PC-9 (cell line): ENCODE results near the gene NET1. TPM values are rescaled to one million over a fixed set of nuclear protein-coding genes. Genes with fewer than 3 reads are reported as not detected.

Source experiments
- BruUV-seq: library from RNA; stranded (reverse); fragments of 400-500 nt; replicated peaks from 2 replicates; lab custom pipeline; 2021; lab: Mats Ljungman, UMichigan
- CTCF ChIA-PET: fragments of 300-600 bp; sonication (Branson Sonifier 250); formaldehyde crosslinking; loops from one replicate; lab custom pipeline; 2022; ENCODE audit warnings: antibody characterized with exemption; lab: Charles Lee
- POLR2A ChIA-PET: fragments of 300-600 bp; sonication (Branson Sonifier 250); formaldehyde crosslinking; loops from one replicate; lab custom pipeline; 2022; ENCODE audit warnings: antibody characterized with exemption; ENCODE audit not compliant: unreplicated experiment; lab: Charles Lee
- DNase-seq, 2 experiments: peaks; one replicate each; pipeline versions ENCODE4 v3.0.0 to v3.0.0-alpha.2; 2015 to 2022; ENCODE audit warnings: mixed read lengths in 1 of 2
- H2AFZ ChIP-seq: fragments of 200-600 bp; sonication (generic); 2 replicates; pipeline ENCODE4 v1.8.1; 2017; ENCODE audit warnings: antibody characterized with exemption
- H3F3A ChIP-seq: fragments of 200-600 bp; sonication (generic); 2 replicates; pipeline ENCODE4 v1.8.1; 2017; ENCODE audit warnings: antibody characterized with exemption, mild to moderate bottlenecking, low read depth; ENCODE audit not compliant: insufficient read depth
- H3K27ac ChIP-seq: fragments of 200-600 bp; sonication (generic); 2 replicates; pipeline ENCODE4 v1.6.1; 2016; ENCODE audit warnings: mixed run types
- H3K27me3 ChIP-seq: fragments of 200-600 bp; sonication (generic); 2 replicates; pipeline ENCODE4 v1.6.1; 2016; ENCODE audit warnings: low read depth, mixed run types; ENCODE audit not compliant: insufficient read depth
- H3K36me3 ChIP-seq: fragments of 200-600 bp; sonication (generic); 2 replicates; pipeline ENCODE4 v1.6.1; 2016; ENCODE audit warnings: low read depth, mixed run types
- H3K4me1 ChIP-seq: fragments of 200-600 bp; sonication (generic); replicated peaks from 2 replicates; pipeline ENCODE4 v1.6.1; 2016; ENCODE audit warnings: mixed run types; ENCODE audit not compliant: insufficient read depth
- H3K4me2 ChIP-seq: fragments of 200-600 bp; sonication (generic); 2 replicates; pipeline ENCODE4 v1.6.1; 2017; ENCODE audit warnings: mixed run types
- H3K4me3 ChIP-seq: fragments of 200-600 bp; sonication (generic); 2 replicates; pipeline ENCODE4 v1.6.1; 2016; ENCODE audit warnings: mixed run types
- H3K79me2 ChIP-seq: fragments of 200-600 bp; sonication (generic); 2 replicates; pipeline ENCODE4 v1.6.1; 2017; ENCODE audit warnings: low read depth, mixed run types
- H3K9me2 ChIP-seq: fragments of 200-600 bp; sonication (generic); 2 replicates; pipeline ENCODE4 v1.8.1; 2017; ENCODE audit warnings: mild to moderate bottlenecking; ENCODE audit not compliant: insufficient read depth
- H3K9me3 ChIP-seq: fragments of 200-600 bp; sonication (generic); 2 replicates; pipeline ENCODE4 v1.8.1; 2016; ENCODE audit warnings: low read depth; ENCODE audit not compliant: insufficient read depth
- H4K20me1 ChIP-seq: fragments of 200-600 bp; sonication (generic); 2 replicates; pipeline ENCODE4 v1.8.1; 2017; ENCODE audit not compliant: insufficient read depth
- EZH2 ChIP-seq: fragments of 200-600 bp; sonication (generic); IDR thresholded peaks from 2 replicates; pipeline ENCODE4 v1.8.0; 2017; ENCODE audit warnings: antibody characterized with exemption, low read depth
- intact Hi-C: fragments of 100-400 bp; cut with micrococcal nuclease; formaldehyde crosslinking; loops from one replicate; pipeline ENCODE4 v1.10.0; 2022; ENCODE audit not compliant: unreplicated experiment
- total RNA-seq: library from RNA; stranded (reverse); gene quantifications from 2 replicates; pipeline ENCODE4 v1.2.3, GENCODE V29; 2021
- TF ChIP-seq, protein P1 (sequence below): fragments of 200-600 bp; sonication (generic); conservative IDR thresholded peaks from 2 replicates; pipeline ENCODE4 v1.6.1; 2017; ENCODE audit warnings: mixed run types, antibody characterized with exemption, mild to moderate bottlenecking, moderate library complexity

Gene NET1
- total RNA-seq, 1 experiment from 2014 or later, result 150 TPM

DNA sequence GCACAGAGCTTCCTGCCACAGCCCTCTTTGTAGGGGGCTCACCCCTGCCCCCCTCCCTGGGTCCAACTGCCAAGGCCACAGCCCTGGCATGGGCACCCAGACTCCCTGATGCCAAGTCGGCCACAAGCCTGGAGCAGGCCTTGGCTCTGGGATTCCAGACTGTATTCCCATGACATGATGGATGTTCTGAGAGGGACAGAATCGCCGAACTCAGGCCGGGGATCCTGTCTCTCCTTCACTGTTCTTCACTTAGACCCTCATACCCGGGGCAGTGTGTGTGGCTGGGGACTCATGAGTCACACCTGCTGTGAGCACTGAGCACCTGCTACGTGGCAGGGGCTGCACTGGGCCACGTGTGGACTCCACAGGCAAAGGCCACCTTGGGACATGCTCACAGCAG lies 79.1 kb downstream of the NET1 start:
- POLR2A ChIA-PET, result no interaction called here
- intact Hi-C loops, result no loop called here
- TF ChIP-seq, protein P1, sequence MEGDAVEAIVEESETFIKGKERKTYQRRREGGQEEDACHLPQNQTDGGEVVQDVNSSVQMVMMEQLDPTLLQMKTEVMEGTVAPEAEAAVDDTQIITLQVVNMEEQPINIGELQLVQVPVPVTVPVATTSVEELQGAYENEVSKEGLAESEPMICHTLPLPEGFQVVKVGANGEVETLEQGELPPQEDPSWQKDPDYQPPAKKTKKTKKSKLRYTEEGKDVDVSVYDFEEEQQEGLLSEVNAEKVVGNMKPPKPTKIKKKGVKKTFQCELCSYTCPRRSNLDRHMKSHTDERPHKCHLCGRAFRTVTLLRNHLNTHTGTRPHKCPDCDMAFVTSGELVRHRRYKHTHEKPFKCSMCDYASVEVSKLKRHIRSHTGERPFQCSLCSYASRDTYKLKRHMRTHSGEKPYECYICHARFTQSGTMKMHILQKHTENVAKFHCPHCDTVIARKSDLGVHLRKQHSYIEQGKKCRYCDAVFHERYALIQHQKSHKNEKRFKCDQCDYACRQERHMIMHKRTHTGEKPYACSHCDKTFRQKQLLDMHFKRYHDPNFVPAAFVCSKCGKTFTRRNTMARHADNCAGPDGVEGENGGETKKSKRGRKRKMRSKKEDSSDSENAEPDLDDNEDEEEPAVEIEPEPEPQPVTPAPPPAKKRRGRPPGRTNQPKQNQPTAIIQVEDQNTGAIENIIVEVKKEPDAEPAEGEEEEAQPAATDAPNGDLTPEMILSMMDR, result no peak
- no peak for TF ChIP-seq EZH2

DNA sequence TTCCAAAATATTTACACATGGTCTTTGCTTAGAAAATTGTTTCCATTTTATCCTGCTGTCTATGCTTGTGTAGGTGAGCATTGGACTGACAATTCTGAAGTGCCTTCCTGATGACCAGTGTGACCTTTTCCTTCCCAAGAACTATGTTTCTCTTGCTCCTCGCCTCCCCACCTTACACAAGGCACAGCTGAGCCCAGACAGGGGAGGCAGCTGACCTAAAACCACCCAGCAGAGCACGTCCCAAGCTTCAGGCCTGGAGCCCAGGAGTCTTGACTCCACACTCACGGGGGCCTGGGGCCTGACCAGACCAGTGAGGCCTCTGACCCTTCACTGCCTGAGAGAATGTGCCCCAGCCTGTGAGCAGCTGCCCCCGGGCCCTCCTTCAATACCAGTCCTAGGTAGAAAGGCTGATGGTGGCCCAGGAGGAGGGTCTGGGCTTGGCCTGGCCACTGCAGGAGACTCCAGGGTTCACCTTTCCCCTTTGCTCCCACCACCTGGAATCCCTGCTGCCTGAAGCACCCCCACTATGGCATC lies 80.0 kb downstream of the NET1 start:
- H3F3A ChIP-seq, result peaks cover 30% of the 10 kb centered on the region
- H2AFZ ChIP-seq, result no peak overlapping the region
- CTCF ChIA-PET, result no interaction called here
- no peaks in the 10 kb centered on the region; the same call in 1 of the 2 replicates for H3K79me2 ChIP-seq
- DNase-seq, result no peak
- intact Hi-C loops, result no loop called here
- H3K4me2 ChIP-seq, result peak overlapping the region; percentile 63; the same call in 1 of the 2 replicates
- H4K20me1 ChIP-seq, result no peaks in the 10 kb centered on the region
- TF ChIP-seq EZH2, result no peak
- TF ChIP-seq, protein P1, result no peak
- H3K4me3 ChIP-seq, result no peak overlapping the region
- H3K9me2 ChIP-seq, result no peaks in the 10 kb centered on the region
- POLR2A ChIA-PET, result no interaction called here
- no peak overlapping the region for H3K27ac ChIP-seq
- no peaks in the 10 kb centered on the region for H3K27me3 ChIP-seq
- H3K9me3 ChIP-seq, result no peaks in the 10 kb centered on the region
- no TSS peak for BruUV-seq
- peaks cover 75% of the 10 kb centered on the region for H3K4me1 ChIP-seq
- no peaks in the 10 kb centered on the region for H3K36me3 ChIP-seq

More for the DNA sequence above, 79.1 kb downstream of the NET1 start:
- DNase-seq, result no peak
- Histone ChIP-seq H3K79me2 (no peaks in the 10 kb centered on the region; the same call in 1 of the 2 replicates), H3K4me1 (peaks cover 66% of the 10 kb centered on the region), H2AFZ (no peak overlapping the region), H3K9me2 (no peaks in the 10 kb centered on the region), H3K9me3 (no peaks in the 10 kb centered on the region), H3K4me3 (no peak overlapping the region), H3K27me3 (no peaks in the 10 kb centered on the region), H3K4me2 (no peak overlapping the region), H3K36me3 (no peaks in the 10 kb centered on the region), H3K27ac (no peak overlapping the region), H3F3A (peaks cover 30% of the 10 kb centered on the region), H4K20me1 (no peaks in the 10 kb centered on the region)
- CTCF ChIA-PET, result no interaction called here
- BruUV-seq, result no TSS peak

DNA sequence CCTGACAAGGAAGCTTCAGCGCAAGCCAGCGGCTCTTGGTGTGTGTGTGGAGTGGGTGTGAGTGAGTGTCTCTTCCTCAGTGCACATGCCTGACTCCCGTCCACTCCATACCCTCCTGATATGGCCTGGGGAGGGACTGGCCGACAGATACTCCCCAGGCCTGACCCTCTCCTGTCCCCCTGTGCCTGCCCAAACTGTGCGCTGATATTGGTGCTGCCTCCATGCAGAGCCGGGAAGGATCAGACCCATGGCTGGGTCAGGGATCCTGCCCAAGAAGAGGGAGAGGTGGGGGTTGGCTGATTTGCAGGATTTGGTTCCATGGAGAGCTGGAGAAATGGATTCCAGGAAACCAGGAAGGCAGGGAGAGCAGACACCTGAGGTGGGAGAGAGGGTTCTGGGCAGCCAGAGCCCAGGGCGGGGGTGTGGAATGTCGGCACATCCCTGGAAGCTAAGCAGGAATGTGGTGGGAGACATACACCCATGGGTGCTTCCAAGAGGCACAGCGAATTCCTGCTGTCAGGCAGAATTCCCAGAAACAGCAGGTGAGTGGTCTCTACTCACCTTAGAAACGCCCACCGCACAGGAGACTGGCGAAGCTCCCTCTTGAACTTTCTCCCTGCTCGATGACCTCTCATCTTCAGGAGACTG lies 80.7 kb downstream of the NET1 start:
- Histone ChIP-seq H3K27me3 (no peaks in the 10 kb centered on the region), H2AFZ (no peak overlapping the region), H3K4me2 (peak overlapping the region; percentile 63), H3K36me3 (no peaks in the 10 kb centered on the region), H3K4me1 (peaks cover 71% of the 10 kb centered on the region), H3K9me3 (no peaks in the 10 kb centered on the region), H4K20me1 (no peaks in the 10 kb centered on the region), H3K79me2 (no peaks in the 10 kb centered on the region), H3K9me2 (no peaks in the 10 kb centered on the region), H3K4me3 (no peak overlapping the region; the same call in 1 of the 2 replicates), H3F3A (peaks cover 25% of the 10 kb centered on the region), H3K27ac (peak overlapping the region; percentile 38; the same call in 1 of the 2 replicates)
- POLR2A ChIA-PET, result no interaction called here
- no TSS peak for BruUV-seq
- no peak for DNase-seq
- CTCF ChIA-PET, result no interaction called here
- TF ChIP-seq, protein P1, result no peak
- no peak for TF ChIP-seq EZH2
- intact Hi-C loops, result no loop called here
